ENCODE data around the gene USP10. TPM values are rescaled to one million over a fixed set of nuclear protein-coding genes. Genes with fewer than 3 reads are reported as not detected.
A peak's percentile ranks its signal among the peaks of the same experiment; 100 is the strongest.

Gene USP10
- total RNA-seq, 1 experiment from 2014 or later, result 51.1 TPM

DNA sequence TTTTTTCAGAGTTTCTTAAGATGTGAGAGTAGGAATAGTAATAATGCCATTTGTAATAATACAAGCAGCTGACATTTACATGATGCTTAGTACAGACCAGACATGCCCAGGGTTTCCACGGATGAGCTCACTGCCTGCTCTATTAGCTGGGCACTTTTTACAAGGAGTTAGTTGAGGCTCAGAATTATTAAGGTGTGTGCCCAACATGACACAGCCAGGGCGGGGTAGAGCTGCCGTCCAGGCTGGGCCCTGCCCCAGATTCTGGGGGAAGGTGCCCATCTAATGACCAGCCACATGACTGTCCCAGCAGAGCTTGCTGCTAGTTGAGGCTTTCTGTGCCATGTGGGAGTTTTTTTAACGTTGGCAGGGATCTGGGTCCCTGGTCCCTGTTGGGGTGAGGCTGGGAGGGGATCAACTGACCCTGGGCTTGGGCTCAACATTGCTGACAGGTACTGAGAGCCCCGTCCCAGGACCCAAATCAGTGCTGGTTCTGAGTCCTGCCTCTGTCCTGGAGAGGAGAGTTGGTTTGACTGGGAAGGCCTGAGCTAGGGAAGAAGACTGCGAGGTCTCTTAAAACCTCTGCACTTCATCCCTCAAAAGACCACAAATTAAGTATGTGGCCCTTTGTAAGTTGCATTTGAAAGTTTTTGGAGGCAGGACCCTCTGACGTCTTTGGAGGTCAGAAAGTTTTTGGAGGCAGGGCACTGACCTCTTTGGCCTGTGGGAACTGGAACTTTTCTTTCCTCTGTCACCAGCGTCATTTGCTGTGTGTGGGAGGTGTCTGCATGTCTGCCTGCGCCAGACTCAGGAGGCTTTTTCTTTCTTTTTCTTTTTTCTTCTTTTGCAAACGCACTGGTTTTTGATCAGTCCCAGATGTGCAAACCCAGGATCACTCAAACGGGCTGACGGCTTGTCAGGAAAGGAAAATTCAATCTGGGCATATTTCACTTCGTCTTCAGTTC is 122.2 kb downstream of the USP10 start:
- DNase-seq (ENCODE audit: low read depth), result peak; percentile 70

DNA sequence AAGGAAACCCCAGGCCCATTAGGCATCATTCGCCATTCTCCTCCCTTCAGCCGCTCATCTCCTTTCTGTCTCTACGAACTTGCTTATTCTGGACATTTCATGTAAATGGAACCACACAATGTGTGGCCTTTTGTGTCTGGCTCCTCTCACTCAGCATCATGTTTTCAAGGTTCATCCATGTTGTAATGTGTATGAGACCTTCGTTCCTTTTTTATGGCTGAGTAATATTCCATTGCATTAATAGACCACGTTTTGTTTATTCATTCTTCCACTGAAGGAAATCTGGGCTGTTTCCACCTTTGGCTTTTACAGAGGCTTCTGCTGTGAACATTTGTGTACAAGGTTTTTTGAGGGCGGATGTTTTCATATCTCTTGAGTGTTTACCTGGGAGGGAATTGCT is 123.2 kb downstream of the USP10 start:
- DNase-seq (ENCODE audit: low read depth), result no peak

DNA sequence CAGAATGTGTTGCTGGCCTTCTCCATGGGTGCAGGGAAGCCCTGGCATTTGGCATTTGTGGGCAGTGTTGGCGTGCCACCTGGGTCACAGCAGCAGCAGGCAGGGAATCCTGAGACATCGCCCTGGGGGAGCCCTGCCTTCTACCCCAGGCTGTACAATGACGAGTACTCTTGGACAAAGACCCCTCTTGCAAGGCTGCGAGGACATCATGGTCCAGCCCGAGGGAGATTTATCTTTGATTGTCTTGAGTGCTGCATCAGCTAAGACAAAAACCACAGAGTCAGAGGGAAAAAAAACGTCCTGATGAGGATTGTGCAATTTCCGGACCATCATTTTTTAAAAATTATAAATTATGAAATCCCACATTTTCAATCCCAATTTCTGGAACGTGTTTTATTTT is 123.7 kb downstream of the USP10 start:
- DNase-seq (ENCODE audit: low read depth), result no peak

DNA sequence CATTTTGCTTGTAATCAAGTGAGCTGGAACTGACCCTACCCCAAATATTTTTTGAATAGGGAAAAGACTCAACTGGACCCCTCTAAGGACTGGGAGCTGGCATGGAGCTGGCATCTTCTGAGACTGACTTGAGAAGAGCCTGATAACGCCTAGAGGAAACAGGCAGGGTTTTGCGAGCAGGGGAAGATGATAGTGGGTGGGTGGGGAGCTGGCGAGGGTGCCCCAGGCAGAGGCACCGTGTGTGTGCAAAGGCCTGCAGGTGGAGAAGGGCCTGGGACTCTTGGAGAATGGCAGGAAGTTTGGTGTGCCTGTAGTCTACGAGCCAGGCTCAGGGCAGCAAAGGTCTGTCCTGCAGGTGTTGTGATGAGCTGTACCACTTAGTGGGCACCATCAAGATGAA is 124.1 kb downstream of the USP10 start:
- no peak for DNase-seq (ENCODE audit: low read depth)

DNA sequence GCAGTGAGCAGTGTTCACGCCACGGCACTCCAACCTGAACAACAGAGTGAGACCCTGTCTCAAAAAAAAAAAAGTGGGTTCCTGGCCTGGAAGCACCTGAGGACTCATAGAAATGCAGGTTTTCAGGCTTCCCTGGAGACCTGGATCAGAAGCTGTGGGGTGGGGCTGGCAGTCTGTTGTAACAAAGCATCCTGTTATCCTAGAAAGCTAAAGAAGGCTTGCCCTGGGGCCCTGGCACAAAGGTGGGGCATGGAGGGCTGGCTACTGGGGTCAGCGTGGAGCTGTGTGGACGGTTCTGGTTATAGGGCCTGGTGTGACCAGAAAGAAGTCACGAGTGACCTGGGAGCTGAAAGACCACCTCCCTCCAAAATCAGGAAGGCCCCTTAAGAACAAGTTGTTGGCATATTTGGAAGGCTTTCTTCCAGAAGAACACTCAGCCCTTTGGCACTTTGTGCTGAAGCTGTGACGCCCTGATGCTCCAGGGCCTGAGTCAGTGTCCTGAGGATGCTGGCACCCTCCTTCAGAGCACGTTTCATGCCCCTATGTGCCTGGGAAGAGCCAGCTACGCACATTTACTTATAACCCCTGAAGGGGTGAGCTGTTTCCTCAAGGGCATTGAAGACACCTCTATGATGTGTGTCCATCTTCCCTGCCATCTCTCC is 126.2 kb downstream of the USP10 start:
- peak; percentile 64 for DNase-seq (ENCODE audit: low read depth)

DNA sequence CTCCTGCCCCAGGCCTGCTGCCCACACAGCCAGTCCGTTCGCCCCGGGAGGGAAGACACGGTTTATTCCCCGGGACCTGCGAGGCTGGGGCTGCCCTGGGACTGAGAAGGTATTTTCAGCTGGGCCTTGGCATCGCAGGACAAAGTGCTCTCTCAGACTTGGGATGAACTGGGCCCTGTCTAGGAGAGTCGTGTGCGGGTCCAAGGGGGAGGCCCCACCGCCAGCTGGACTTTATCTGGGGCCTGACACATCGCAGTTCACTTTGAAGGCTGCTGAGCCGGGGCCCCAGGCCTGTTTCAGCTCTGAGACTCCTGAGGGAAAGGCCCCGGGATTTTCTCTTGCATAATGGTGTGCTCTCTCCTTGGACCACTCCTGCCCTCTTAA is 126.8 kb downstream of the USP10 start:
- peak; percentile 76 for DNase-seq (ENCODE audit: low read depth)

DNA sequence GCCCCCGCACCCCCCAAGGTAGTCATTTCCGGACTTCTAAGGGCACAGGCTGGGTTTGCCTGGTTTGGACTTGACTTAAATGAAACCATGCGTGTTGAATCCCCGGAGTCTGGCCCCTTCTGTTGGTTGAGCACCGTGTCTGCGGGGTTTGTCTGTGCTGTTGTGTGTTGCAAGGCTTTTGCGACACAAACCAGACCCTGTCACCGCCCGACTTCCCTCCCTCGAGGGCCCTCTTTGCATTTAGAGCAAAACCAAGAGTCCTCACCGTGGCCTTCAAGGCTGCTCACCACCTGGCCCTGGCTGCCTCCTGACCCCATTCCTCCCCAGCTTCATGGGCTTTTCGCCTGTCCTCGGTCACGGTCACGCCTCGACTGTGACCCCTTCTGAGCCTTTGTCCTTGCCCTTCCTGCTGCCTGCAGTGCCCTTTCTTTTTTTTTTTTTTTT is 127.4 kb downstream of the USP10 start:
- peak; percentile 86 for DNase-seq (ENCODE audit: low read depth)

DNA sequence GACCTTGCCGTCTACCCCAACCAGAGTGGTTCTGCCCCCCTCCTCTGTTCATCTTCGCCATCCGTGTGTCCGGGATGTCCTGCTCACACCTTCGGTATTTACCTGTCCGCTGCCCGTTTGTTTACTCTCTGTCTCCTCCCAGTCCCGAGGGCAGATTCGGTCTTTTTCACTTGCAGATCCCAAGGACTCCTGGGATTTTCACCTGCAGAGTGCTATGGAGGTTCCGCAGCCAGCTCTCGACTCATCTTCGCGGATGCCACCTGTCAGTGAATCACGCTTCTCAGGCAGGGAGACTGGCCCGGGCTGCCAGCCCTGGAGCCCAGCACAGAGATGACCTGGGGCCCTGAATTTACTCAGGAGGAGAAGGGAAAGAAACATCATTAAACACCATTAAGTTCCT is 128.1 kb downstream of the USP10 start:
- DNase-seq (ENCODE audit: low read depth), result no peak

DNA sequence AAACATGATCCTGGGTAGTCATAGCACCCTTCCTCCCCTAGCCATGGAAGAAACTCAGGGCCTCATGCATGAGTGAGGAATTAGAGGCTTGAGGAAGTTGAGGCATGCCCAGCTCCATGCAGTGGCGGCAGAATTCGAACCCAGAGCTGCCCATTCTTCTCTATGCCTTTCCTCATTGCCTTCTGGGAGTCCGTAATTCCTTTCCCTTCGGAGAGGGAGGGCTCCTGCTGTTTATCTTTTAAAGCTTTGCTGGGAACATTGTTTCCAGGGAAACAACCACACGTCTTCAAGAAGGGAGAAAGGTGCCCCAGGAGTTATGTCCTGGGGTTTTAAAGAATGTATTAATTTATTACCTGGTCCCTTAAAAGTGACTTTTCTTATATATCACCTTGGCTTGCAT is 128.5 kb downstream of the USP10 start:
- DNase-seq (ENCODE audit: low read depth), result no peak

Other genes with a start within 250 kb of the USP10 start
- 17.2 and 17.4 TPM in 2 replicates for gene MEAK7, start 195.3 kb upstream of the USP10 start, total RNA-seq (2014; rRNA removed; shearing (Covaris generic))
- gene COTL1, start 81.9 kb upstream of the USP10 start, total RNA-seq (2014; rRNA removed; shearing (Covaris generic)), result 168 and 172 TPM in 2 replicates
- 28.4 and 39.2 TPM in 2 replicates for gene KLHL36, start 51.5 kb upstream of the USP10 start, total RNA-seq (2014; rRNA removed; shearing (Covaris generic))
- 7.9 and 8.8 TPM in 2 replicates for gene CRISPLD2, start 120.0 kb downstream of the USP10 start, total RNA-seq (2014; rRNA removed; shearing (Covaris generic))